Measurements from ENCODE around the gene DBP. TPM values are rescaled to one million over a fixed set of nuclear protein-coding genes. Genes with fewer than 3 reads are reported as not detected.

DBP gene
- polyA plus RNA-seq, 3 donors = 12.8 to 22.3 (median 17.5) TPM

DNA sequence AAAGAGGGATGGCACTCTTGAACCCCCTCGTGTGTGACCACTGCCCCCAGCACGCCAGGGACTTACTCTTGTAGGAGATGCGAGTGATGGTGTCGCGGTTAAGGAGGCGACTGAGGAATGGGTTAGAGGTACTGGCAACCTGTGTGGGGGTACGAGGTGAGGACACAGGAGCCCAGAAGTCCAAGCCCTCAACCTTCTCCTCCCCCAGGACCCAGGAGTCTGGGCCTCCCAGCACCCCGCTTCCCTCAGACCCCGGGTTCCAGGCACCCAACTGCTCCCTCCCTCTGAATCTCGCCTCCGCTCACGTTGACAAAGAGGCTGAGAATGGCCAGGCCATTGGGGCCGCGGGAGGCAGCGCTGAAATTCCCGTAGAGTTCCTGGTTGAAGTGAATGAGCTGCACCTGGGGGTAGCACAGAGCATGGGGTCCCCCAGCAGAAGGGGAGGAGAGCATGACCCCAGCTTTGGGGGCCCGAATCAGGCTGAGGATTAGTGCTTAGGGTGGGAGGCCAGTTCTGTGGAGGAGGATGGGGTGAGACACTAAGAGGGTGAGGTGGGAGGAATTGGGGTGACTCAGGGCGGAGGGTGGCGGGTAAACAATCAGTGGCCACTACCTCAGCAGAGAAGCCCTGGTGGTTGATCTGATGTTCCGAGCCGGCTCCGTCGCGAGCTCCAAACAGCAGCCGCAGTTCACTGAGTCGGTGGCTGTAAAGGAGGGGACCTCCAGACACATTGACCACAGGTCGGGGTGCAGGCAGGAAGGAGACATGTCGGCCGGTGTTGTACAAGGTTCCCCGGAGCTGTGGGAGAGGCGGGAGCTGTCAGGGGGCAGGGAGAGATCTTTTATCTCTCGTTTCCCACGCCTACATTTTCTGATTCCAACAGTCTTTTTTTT, 2.5 kb upstream of the DBP start:
- H3K9ac ChIP-seq (ENCODE audit: insufficient read depth, low read length, poor library complexity, severe bottlenecking) = no peak overlapping the region
- peak overlapping the region; percentile 95 to 96 for H3K27ac ChIP-seq (ENCODE audit: low read depth in 1 of 2, low read length in 2 of 2)

More for the DNA sequence above, 2.5 kb upstream of the DBP start:
- H3K9me3 Mint-ChIP-seq = peaks cover 0 to 3% (median 2%) of the 10 kb centered on the region in 7 donors
- peak overlapping the region; percentile 59 to 73 for H3K4me3 Mint-ChIP-seq
- peaks cover 34% of the 10 kb centered on the region for H3K4me1 Mint-ChIP-seq
- H3K36me3 ChIP-seq (replicated peaks in 1 of 2; ENCODE audit: control insufficient read depth in 1 of 2, insufficient read depth in 2 of 2, low read length in 2 of 2) = no peaks in the 10 kb centered on the region
- peaks cover 3 to 5% of the 10 kb centered on the region in 2 donors for H3K36me3 Mint-ChIP-seq
- DNase-seq = peak in 1 of 3 donors; percentile 16
- peaks cover 4% of the 10 kb centered on the region for H4K20me1 ChIP-seq (ENCODE audit: insufficient read depth, low read length)
- H3K27me3 Mint-ChIP-seq (ENCODE audit: low read depth in 3 of 3) = peaks cover 3 to 12% (median 11%) of the 10 kb centered on the region in 3 donors
- no peak overlapping the region for H2AFZ ChIP-seq (ENCODE audit: insufficient read depth, low read depth, low read length, poor library complexity, severe bottlenecking)
- intact Hi-C loops (cut with micrococcal nuclease) = loop anchor here (5.0 to 10.0 kb wide), 6 partner anchors 38 to 328 kb away; partner anchors contain the start of genes FTL (in 2 of the 2), EMP3 (in 1 of the 2), HSD17B14 (in 1 of the 2) and MAMSTR (in 1 of the 2)
- no peaks in the 10 kb centered on the region for H3K27me3 ChIP-seq (ENCODE audit: control insufficient read depth in 2 of 2, insufficient read depth in 2 of 2, low read length in 2 of 2)
- peaks cover 27% of the 10 kb centered on the region for H3K79me2 ChIP-seq (ENCODE audit: insufficient read depth, low read length)
- 91% methylated on average over 16 of the region's 33 CpGs for WGBS (ENCODE audit: insufficient coverage)
- H3K9me3 ChIP-seq (replicated peaks in 1 of 2; ENCODE audit: control insufficient read depth in 1 of 2, insufficient read depth in 1 of 2, low read length in 2 of 2) = no peaks in the 10 kb centered on the region
- H3K4me1 ChIP-seq (ENCODE audit: control insufficient read depth in 1 of 2, insufficient read depth in 2 of 2, low read length in 2 of 2) = peaks cover 24 to 54% of the 10 kb centered on the region in 2 donors
- H3K4me2 ChIP-seq (replicated peaks; ENCODE audit: extremely low read depth, low read length, poor library complexity, severe bottlenecking) = no peak overlapping the region
- H3K4me3 ChIP-seq (replicated peaks in 1 of 3; ENCODE audit: low read depth in 2 of 3, low read length in 3 of 3) = no peak overlapping the region
- H3K27ac Mint-ChIP-seq = peak overlapping the region in 6 of 7 donors; percentile 53 to 99 (median 97)
- TF ChIP-seq, protein P1, sequence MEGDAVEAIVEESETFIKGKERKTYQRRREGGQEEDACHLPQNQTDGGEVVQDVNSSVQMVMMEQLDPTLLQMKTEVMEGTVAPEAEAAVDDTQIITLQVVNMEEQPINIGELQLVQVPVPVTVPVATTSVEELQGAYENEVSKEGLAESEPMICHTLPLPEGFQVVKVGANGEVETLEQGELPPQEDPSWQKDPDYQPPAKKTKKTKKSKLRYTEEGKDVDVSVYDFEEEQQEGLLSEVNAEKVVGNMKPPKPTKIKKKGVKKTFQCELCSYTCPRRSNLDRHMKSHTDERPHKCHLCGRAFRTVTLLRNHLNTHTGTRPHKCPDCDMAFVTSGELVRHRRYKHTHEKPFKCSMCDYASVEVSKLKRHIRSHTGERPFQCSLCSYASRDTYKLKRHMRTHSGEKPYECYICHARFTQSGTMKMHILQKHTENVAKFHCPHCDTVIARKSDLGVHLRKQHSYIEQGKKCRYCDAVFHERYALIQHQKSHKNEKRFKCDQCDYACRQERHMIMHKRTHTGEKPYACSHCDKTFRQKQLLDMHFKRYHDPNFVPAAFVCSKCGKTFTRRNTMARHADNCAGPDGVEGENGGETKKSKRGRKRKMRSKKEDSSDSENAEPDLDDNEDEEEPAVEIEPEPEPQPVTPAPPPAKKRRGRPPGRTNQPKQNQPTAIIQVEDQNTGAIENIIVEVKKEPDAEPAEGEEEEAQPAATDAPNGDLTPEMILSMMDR (IDR thresholded peaks at IDR 0.05) = no peak

Measured in CD14-positive monocyte (primary cell).